ENCODE measurements around the gene CPNE9. TPM values are rescaled to one million over a fixed set of nuclear protein-coding genes. Genes with fewer than 3 reads are reported as not detected.

The CPNE9 gene
- total and polyA plus RNA-seq, 2 of the 13 experiments (the other 11 are each of a cell fraction or from before 2014, with no cell fraction given), result 0.20 TPM; not detected in 1

GRCh38 chr3:9731206-9732079 lies 27.8 kb downstream of the CPNE9 start, which contains the start of gene BRPF1 (continued):
- TF ChIP-seq ZNF275 (CRISPR knock-in tag; IDR thresholded peaks at IDR 0.05; ENCODE audit: borderline replicate concordance) (0 out of 2 replicates have a peak, but pooled peaks have one; percentile 57), ZFYVE20 (CRISPR knock-in tag; IDR thresholded peaks at IDR 0.05; ENCODE audit: borderline replicate concordance, low read depth) (no peak), ZNF570 (CRISPR knock-in tag; IDR thresholded peaks at IDR 0.05; ENCODE audit: borderline replicate concordance) (no peak), TOE1 (CRISPR knock-in tag; IDR thresholded peaks at IDR 0.05) (peak; percentile 51; the same call in 1 of the 2 replicates), RFXAP (CRISPR knock-in tag; IDR thresholded peaks at IDR 0.05; ENCODE audit: borderline replicate concordance) (peak; percentile 65; the same call in 1 of the 2 replicates), SNAI1 (CRISPR knock-in tag; IDR thresholded peaks at IDR 0.05; ENCODE audit: borderline replicate concordance) (peak; percentile 55; the same call in 1 of the 2 replicates), ZNF816 (CRISPR knock-in tag; IDR thresholded peaks at IDR 0.05; ENCODE audit: borderline replicate concordance) (no peak), KLF15 (CRISPR knock-in tag; IDR thresholded peaks at IDR 0.05; ENCODE audit: borderline replicate concordance) (peak; percentile 48; the same call in 1 of the 2 replicates), DMTF1 (CRISPR knock-in tag; IDR thresholded peaks at IDR 0.05) (no peak), ZNF704 (CRISPR knock-in tag; IDR thresholded peaks at IDR 0.05; ENCODE audit: borderline replicate concordance) (peak; percentile 78; the same call in 1 of the 2 replicates), PITX1 (CRISPR knock-in tag; IDR thresholded peaks at IDR 0.05) (peak; percentile 15; the same call in 1 of the 2 replicates), ZNF800 (CRISPR knock-in tag; IDR thresholded peaks at IDR 0.05) (no peak), E2F5 (CRISPR knock-in tag; conservative IDR thresholded peaks at IDR 0.05) (0 out of 2 replicates have a peak, but pooled peaks have one; percentile 43)

Data from HepG2 (cell line).